SU-DHL-6 (cell line): ENCODE results near the gene ELL2.

Experiments
- CTCF ChIP-seq: fragments of 200-600 bp; sonication (generic); IDR thresholded peaks from one replicate; pipeline ENCODE4 v1.5.1; 2017; ENCODE audit warnings: antibody characterized with exemption, mild to moderate bottlenecking, low read length, moderate library complexity; ENCODE audit not compliant: insufficient read depth, poor library complexity, severe bottlenecking
- EZH2phosphoT487 ChIP-seq: fragments of 200-600 bp; sonication (generic), shearing (Covaris generic); conservative IDR thresholded peaks from 2 replicates; pipeline ENCODE4 v1.6.1; 2018; ENCODE audit warnings: mild to moderate bottlenecking, antibody characterized with exemption, low read length, moderate library complexity, mixed read lengths

GRCh38 chr5:95975703-95976102 lies 14.1 kb upstream of the ELL2 start:
- TF ChIP-seq CTCF: no peak
- TF ChIP-seq EZH2phosphoT487: no peak
